KOPT-K1 (cell line): Measurements from ENCODE around the gene WIPF2.
"Not testable (repeated sequence)": the region's sequence is repeated elsewhere in the genome, so short reads cannot be mapped to it uniquely, and the experiment has no call there.

ENCODE experiments used
- H3K27ac ChIP-seq: fragments of 200-600 bp; sonication (generic); 2 replicates; pipeline ENCODE4 v1.5.1; 2016; ENCODE audit warnings: antibody characterized with exemption, mild to moderate bottlenecking, low read depth, low read length; ENCODE audit not compliant: poor library complexity, severe bottlenecking
- H3K36me3 ChIP-seq: fragments of 200-600 bp; sonication (generic); 2 replicates; pipeline ENCODE4 v1.5.1; 2017; ENCODE audit warnings: antibody characterized with exemption, mild to moderate bottlenecking, low read length, moderate library complexity; ENCODE audit not compliant: insufficient read depth
- H3K9me3 ChIP-seq: fragments of 200-600 bp; sonication (generic); 2 replicates; pipeline ENCODE4 v1.5.1; 2017; ENCODE audit warnings: antibody characterized with exemption, low read length, mild to moderate bottlenecking; ENCODE audit not compliant: insufficient read depth, poor library complexity, severe bottlenecking

WIPF2 gene

DNA sequence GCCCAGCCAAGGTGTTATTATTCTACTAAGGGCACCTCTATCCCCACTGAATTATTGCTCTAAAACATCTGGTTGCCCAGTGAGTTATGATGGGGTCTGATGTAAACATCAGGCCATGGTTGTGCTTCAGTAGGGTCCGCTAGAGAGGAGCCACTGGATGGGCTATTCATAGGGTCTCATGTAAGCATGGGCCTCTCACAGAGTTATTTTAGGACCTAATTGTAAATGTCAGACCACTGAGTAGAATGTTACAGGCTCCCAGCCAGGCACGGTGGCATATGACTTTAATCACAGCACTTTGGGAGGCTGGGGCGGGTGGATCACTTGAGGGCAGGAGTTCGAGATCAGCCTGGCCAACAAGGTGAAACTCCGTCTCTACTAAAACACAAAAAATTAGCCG is 36.5 kb upstream of the WIPF2 start:
- Histone ChIP-seq H3K36me3 (peaks cover 12% of the 10 kb centered on the region; the same call in 1 of the 2 replicates), H3K27ac (no peak overlapping the region), H3K9me3 (no peaks in the 10 kb centered on the region)

DNA sequence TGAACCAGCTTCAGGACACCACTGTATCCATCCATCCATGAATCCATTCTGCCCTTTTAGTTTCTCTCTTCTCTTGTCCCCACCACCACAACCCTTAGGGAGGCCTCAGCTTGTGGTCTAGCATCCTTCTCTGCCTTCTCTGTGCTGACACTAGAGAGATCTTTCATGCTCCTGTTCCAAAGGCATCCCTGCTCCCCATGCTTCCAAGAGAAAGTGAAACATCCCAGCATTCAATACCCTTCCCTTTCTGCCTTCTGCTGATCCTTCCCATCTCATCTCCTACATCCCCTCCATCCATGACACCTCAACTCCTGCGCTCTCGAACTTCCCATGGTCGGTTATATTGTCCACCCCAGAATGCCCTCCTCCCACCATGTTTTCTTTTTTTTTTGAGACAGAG is 31.9 kb upstream of the WIPF2 start:
- Histone ChIP-seq H3K27ac (no peak overlapping the region), H3K9me3 (no peaks in the 10 kb centered on the region)

DNA sequence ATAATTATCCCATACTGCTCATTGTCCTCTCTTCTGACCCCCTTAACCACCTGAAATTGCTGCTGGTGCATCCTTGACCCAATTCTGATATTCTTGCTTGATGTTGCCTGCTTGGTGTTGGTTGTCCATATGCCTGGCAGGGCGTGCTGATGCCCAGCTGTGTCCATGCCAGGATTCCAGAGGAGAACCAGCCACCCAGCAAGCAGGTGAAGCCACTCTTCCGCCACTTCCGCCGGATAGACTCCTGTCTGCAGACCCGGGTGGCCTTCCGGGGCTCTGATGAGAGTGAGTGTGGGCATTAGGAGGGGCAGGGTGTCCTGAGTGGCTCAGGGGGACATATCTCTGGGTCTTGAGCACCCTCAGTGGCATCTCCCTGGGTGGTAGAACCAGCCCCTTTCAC is 30.4 kb upstream of the WIPF2 start:
- H3K27ac ChIP-seq = no peak overlapping the region
- no peaks in the 10 kb centered on the region for H3K9me3 ChIP-seq
- H3K36me3 ChIP-seq = peaks cover 6% of the 10 kb centered on the region; the same call in 1 of the 2 replicates

More for the DNA sequence above, 31.9 kb upstream of the WIPF2 start:
- no peaks in the 10 kb centered on the region; the same call in 1 of the 2 replicates for H3K36me3 ChIP-seq

DNA sequence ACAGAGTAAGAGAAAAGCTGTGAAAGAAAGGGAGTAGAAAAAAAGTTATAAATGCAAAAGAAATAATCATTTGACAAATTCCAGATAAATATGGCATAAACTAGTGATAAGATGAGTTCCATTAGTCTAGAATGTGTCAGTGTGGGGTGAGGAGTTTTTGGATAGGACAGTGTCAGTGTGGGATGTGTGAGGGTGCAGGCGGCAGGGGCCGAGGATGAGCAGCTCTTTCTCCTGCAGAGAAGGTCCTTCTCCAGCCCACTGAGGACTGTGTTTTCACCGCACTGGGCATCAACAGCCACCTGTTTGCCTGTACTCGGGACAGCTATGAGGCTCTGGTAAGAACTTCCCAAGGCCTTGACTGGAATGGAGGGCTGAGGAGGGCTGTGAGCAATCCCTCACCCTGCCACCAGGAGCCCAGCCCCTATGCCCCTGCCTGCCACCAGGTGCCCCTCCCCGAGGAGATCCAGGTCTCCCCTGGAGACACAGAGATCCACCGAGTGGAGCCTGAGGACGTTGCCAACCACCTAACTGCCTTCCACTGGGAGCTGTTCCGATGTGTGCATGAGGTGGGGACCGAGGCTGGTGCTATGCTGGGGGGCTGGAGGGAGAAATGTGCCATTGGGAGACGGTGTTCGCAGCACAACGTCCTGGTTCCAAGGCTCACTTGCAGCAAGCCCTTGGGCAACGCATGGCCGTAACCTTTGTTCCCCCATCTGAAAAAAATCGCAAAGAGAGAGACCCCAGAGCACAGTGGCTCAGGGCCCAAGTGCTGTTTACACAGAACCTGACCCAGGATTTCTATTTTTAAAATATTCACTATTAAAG is 28.7 kb upstream of the WIPF2 start:
- no peaks in the 10 kb centered on the region for H3K9me3 ChIP-seq
- peaks cover 10% of the 10 kb centered on the region; the same call in 1 of the 2 replicates for H3K36me3 ChIP-seq
- H3K27ac ChIP-seq = no peak overlapping the region

- H3K9me3 ChIP-seq = no peaks in the 10 kb centered on the region
- H3K27ac ChIP-seq = no peak overlapping the region
- H3K36me3 ChIP-seq = peaks cover 10% of the 10 kb centered on the region; the same call in 1 of the 2 replicates
These were observed 27.6 kb upstream of the WIPF2 start for GRCh38 chr17:40191237-40192208.

GRCh38 chr17:40192961-40193360 is 26.1 kb upstream of the WIPF2 start:
- Histone ChIP-seq H3K27ac (no peak overlapping the region), H3K9me3 (no peaks in the 10 kb centered on the region), H3K36me3 (peaks cover 10% of the 10 kb centered on the region; the same call in 1 of the 2 replicates)

GRCh38 chr17:40194821-40195220 is 24.3 kb upstream of the WIPF2 start:
- Histone ChIP-seq H3K27ac (no peak overlapping the region), H3K9me3 (no peaks in the 10 kb centered on the region), H3K36me3 (peaks cover 10% of the 10 kb centered on the region; the same call in 1 of the 2 replicates)

DNA sequence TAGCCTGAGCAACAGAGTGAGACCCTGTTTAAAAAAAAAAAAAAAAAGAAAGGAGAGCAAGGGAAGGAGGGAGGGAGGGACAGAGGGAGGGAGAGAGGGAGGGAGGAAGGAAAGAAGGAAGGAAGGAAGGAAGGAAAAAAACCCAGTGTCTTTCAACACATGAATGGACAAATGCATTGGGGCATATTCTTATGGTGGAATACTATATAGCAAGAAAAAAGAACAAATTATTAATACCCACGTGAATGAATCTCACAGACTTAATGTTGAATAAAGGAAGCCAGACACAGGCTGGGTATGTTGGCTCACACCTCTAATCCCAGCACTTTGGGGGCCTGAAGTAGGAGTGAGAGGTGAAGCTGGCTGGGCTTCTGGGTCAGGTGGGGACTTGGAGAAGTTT is 21.6 kb upstream of the WIPF2 start:
- Histone ChIP-seq H3K27ac (no peak overlapping the region), H3K9me3 (no peaks in the 10 kb centered on the region)

GRCh38 chr17:40197965-40198456 is 21.1 kb upstream of the WIPF2 start:
- not testable (repeated sequence) for H3K36me3 ChIP-seq, H3K27ac ChIP-seq, H3K9me3 ChIP-seq

More for the DNA sequence above, 21.6 kb upstream of the WIPF2 start:
- peaks cover 10% of the 10 kb centered on the region; the same call in 1 of the 2 replicates for H3K36me3 ChIP-seq

DNA sequence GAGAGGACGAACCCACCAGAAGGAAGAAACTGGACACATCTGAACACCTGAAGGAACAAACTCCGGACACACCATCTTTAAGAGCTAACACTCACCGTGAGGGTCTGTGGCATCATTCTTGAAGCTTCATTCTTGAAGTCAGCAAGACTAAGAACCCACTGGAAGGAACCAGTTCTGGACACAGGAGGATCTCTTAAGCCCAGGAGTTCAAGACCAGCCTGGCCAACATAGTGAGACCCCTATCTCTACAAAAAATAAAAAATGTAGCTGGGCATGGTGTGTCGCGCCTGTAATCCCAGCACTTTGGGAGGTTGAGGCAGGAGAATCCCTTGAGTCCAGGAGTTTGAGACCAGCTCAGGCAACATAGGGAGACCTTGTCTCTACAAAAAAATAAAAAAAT is 20.5 kb upstream of the WIPF2 start:
- Histone ChIP-seq H3K36me3 (peaks cover 5% of the 10 kb centered on the region; the same call in 1 of the 2 replicates), H3K9me3 (no peaks in the 10 kb centered on the region), H3K27ac (no peak overlapping the region)

- Histone ChIP-seq H3K36me3 (no peaks in the 10 kb centered on the region), H3K9me3 (no peaks in the 10 kb centered on the region), H3K27ac (no peak overlapping the region)
These were observed 16.0 kb upstream of the WIPF2 start for GRCh38 chr17:40203131-40203530.

DNA sequence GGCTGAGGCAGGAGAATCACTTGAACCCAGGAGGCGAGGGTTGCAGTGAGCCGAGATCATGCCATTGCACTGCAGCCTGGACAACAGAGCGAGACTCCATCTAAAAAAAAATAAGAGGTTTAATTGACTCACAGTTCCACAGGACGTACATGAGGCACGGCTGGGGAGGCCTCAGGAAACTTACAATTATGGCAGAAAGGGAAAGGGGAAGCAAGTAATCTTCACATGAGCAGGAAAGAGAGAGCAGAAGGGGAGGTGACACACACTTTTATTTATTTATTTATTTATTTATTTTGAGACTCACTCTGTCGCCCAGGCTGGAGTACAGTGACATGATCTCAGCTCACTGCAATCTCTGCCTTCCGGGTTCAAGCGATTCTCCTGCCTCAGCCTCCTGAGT is 12.9 kb upstream of the WIPF2 start:
- H3K36me3 ChIP-seq, H3K9me3 ChIP-seq, H3K27ac ChIP-seq: not testable (repeated sequence)

DNA sequence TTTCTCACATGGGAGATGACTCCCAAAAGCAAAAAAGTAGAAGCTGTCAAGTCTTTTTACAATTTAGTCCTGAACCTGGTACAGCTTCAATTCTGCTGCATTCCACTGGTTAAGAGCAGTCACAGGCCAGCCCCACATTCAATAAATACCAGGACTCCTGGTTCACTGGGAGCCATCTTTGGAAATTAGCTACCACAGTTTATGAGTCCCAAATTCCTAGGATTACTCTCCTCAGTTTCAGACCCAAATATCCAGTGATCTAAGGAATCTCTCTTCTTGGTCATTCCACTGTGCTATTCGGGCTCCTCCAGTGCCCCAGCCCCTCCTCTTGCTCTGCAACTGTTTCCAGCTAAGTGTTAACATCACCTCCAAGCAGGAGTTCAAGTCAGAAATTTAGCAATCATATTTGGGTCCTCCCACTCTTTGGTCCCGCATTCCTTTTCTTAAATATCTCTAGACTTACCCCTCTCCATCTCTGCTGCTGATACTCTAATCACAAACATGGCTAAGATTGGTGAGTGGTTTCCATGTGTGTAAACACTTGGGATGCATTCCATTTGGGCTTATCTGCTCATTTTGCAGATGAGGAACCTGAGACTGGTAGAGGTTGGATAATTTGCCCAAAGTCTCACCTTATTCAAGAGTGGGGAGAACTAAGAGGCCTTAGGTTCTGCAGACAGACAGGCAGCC is 9.6 kb upstream of the WIPF2 start:
- no peak overlapping the region for H3K27ac ChIP-seq
- H3K36me3 ChIP-seq = no peaks in the 10 kb centered on the region
- H3K9me3 ChIP-seq = no peaks in the 10 kb centered on the region

GRCh38 chr17:40213914-40214313 is 5.2 kb upstream of the WIPF2 start:
- H3K9me3 ChIP-seq, H3K36me3 ChIP-seq, H3K27ac ChIP-seq: not testable (repeated sequence)
